ENCODE results near the gene PNMA5.
"Not testable (repeated sequence)": the region's sequence is repeated elsewhere in the genome, so short reads cannot be mapped to it uniquely, and the experiment has no call there.

The PNMA5 gene

DNA sequence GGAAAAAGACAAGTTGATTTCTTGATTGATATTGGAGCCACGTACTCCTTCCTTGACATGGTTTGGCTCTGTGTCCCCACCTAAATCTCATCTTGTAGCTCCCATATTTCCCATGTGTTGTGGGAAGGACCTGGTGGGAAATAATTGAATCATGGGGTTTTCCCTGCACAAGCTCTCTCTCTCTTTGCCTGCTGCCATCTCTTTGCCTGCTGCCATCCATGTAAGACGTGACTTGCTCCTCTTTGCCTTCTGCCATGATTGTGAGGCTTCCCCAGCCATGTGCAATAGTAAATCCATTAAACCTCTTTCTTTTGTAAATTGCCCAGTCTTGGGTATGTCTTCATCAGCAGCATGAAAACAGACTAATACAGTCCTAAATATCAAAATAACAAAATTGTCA, 8.3 kb upstream of the PNMA5 start:
- 86 to 88% methylated on average over 1 of the region's 2 CpGs for WGBS, 2 experiments (ENCODE audit: insufficient coverage in 2 of 2)
- H3K4me3 ChIP-seq (ENCODE audit: extremely low read depth, insufficient read depth, low read length, poor library complexity, severe bottlenecking); H3K36me3 ChIP-seq (ENCODE audit: control insufficient read depth, insufficient read depth, low read length); H3K4me1 ChIP-seq (ENCODE audit: control insufficient read depth, insufficient read depth, low read length, poor library complexity, severe bottlenecking); H3K9me3 ChIP-seq (ENCODE audit: control insufficient read depth, low read length); H3K27ac ChIP-seq (ENCODE audit: low read depth, low read length, severe bottlenecking): not testable (repeated sequence)

DNA sequence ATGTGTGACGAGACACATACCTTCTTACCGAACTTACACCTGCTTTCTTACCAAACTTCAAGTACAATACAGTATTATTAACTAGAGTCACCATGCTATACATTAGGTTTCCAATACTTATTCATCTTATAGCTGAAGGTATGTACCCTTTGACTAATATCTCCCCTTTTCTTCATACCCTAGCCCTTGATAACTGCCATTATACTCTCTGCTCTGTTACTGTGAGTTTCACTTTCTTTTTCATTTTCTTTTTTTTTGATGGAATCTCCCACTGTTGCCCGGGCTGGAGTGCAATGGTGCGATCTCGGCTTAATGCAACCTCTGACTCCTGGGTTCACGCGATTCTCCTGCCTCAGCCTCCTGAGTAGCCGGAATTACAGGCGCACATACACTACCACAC, 3.4 kb upstream of the PNMA5 start:
- H3K36me3 ChIP-seq (ENCODE audit: control insufficient read depth, insufficient read depth, low read length): no peaks in the 10 kb centered on the region
- no peaks in the 10 kb centered on the region for H3K4me1 ChIP-seq (ENCODE audit: control insufficient read depth, insufficient read depth, low read length, poor library complexity, severe bottlenecking)
- no peak overlapping the region for H3K4me3 ChIP-seq (ENCODE audit: extremely low read depth, insufficient read depth, low read length, poor library complexity, severe bottlenecking)
- WGBS, 2 experiments (ENCODE audit: insufficient coverage in 2 of 2): 100% methylated on average over 1 to 3 of the region's 9 CpGs
- no peaks in the 10 kb centered on the region for H3K9me3 ChIP-seq (ENCODE audit: control insufficient read depth, low read length)
- H3K27ac ChIP-seq (ENCODE audit: low read depth, low read length, severe bottlenecking): no peak overlapping the region

DNA sequence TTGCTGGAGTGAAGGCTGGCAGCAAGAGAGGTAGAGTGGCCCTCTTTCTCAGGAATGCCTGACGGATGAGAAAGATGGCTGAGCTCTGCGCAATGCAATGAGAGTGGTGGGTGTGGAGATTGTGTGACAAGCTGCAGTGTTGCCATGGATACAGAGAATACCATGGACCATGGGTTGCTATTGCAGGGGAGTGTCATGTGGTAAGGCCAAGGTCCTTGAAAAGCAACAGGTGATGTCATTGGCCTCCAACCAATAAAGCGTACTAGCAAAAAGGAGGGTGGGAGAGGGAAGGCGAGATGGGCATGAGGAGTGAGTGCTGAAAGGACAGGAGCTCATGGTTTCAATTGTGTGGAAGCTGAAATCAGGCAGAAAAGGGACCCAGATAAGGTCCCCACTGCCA, 1.8 kb downstream of the PNMA5 start:
- Histone ChIP-seq H3K4me1 (ENCODE audit: control insufficient read depth, insufficient read depth, low read length, poor library complexity, severe bottlenecking) (no peaks in the 10 kb centered on the region), H3K9me3 (ENCODE audit: control insufficient read depth, low read length) (no peaks in the 10 kb centered on the region), H3K36me3 (ENCODE audit: control insufficient read depth, insufficient read depth, low read length) (no peaks in the 10 kb centered on the region), H3K27ac (ENCODE audit: low read depth, low read length, severe bottlenecking) (no peak overlapping the region), H3K4me3 (ENCODE audit: extremely low read depth, insufficient read depth, low read length, poor library complexity, severe bottlenecking) (no peak overlapping the region)
- WGBS, 2 experiments (ENCODE audit: insufficient coverage in 2 of 2): 82 to 100% methylated on average over 2 to 3 of the region's 4 CpGs

DNA sequence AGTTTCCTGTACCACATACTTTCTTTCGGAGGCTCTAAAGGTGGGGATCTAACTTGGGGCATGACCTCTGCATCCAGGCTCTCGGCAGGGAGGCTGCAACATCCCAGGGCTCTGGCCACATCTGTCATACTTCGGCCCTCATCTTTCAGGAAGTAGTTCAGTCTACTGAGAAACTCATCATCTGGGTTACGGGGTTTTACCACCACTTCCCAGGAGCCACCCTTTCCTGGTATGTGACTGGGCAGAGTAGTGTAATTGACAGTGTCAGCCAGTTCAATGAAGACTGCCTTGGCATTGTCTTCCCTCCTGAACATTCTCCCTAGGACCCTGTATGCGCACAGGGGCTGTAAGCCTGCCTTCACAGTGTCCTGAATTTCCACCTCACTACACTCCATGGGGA, 2.8 kb downstream of the PNMA5 start:
- H3K4me1 ChIP-seq (ENCODE audit: control insufficient read depth, insufficient read depth, low read length, poor library complexity, severe bottlenecking): no peaks in the 10 kb centered on the region
- H3K4me3 ChIP-seq (ENCODE audit: extremely low read depth, insufficient read depth, low read length, poor library complexity, severe bottlenecking): no peak overlapping the region
- H3K36me3 ChIP-seq (ENCODE audit: control insufficient read depth, insufficient read depth, low read length): no peaks in the 10 kb centered on the region
- H3K27ac ChIP-seq (ENCODE audit: low read depth, low read length, severe bottlenecking): no peak overlapping the region
- 62 to 94% methylated on average over 2 of the region's 5 CpGs for WGBS, 2 experiments (ENCODE audit: insufficient coverage in 2 of 2)
- H3K9me3 ChIP-seq (ENCODE audit: control insufficient read depth, low read length): no peaks in the 10 kb centered on the region

DNA sequence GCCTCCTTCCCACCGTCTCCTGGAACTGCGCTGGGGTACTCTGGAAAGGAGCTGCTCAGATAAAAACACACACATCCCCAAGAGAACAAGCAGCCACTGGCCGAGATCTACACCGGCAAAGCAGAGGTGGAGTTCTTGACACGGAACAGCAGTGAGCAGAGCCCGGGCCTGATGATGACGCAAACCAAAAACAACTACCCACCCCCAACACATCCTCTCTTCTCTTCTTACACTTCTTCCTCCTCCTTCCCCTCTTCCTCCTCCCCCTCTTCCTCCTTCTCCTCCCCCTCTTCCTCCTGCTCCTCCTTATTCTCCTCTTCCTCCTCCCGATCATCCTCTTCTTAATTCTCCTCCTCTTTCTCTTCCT, 4.6 kb downstream of the PNMA5 start:
- Histone ChIP-seq H3K4me1 (ENCODE audit: control insufficient read depth, insufficient read depth, low read length, poor library complexity, severe bottlenecking) (no peaks in the 10 kb centered on the region), H3K4me3 (ENCODE audit: extremely low read depth, insufficient read depth, low read length, poor library complexity, severe bottlenecking) (no peak overlapping the region), H3K9me3 (ENCODE audit: control insufficient read depth, low read length) (no peaks in the 10 kb centered on the region), H3K36me3 (ENCODE audit: control insufficient read depth, insufficient read depth, low read length) (no peaks in the 10 kb centered on the region), H3K27ac (ENCODE audit: low read depth, low read length, severe bottlenecking) (no peak overlapping the region)
- 59 to 100% methylated on average over 1 to 2 of the region's 8 CpGs for WGBS, 2 experiments (ENCODE audit: insufficient coverage in 2 of 2)

DNA sequence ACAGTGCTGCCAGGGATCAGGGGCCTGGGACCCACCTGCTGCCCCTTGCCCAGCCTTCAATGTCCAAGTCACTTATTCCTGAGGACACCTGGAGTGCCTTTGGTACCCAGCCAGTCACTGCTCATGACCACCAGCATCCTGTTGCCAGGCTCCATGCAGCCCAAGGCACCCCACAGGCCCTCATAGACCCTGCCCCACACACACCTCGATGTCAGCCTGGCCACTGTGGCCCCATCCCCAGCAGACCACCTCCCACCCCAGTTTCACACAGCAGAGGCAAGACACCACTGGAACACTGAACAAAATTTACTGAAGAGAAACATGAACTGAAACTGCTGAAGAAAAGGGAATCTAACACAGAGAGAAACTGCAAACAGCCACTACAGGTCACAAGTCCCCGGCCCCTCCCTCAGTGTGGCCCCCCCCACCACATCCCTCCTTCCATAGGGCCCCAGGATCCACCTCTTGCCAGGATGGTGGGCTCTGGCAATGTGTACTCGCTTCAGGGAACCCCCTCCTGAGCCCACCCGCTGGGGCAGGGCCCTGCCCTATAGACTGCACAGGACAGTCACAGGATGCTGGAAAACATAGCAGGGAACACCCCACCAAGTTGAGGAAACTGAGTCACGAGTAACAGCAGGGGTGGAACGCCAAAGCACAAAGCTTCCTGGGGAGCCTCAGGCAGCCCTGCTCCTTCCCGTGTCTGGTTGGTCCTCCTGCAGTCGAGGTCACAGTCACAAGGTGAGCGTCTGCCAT, 5.2 kb downstream of the PNMA5 start:
- Histone ChIP-seq H3K9me3 (ENCODE audit: control insufficient read depth, low read length) (no peaks in the 10 kb centered on the region), H3K36me3 (ENCODE audit: control insufficient read depth, insufficient read depth, low read length) (no peaks in the 10 kb centered on the region), H3K4me3 (ENCODE audit: extremely low read depth, insufficient read depth, low read length, poor library complexity, severe bottlenecking) (no peak overlapping the region), H3K27ac (ENCODE audit: low read depth, low read length, severe bottlenecking) (no peak overlapping the region), H3K4me1 (ENCODE audit: control insufficient read depth, insufficient read depth, low read length, poor library complexity, severe bottlenecking) (no peaks in the 10 kb centered on the region)
- 60 to 83% methylated on average over 3 of the region's 9 CpGs for WGBS, 2 experiments (ENCODE audit: insufficient coverage in 2 of 2)

DNA sequence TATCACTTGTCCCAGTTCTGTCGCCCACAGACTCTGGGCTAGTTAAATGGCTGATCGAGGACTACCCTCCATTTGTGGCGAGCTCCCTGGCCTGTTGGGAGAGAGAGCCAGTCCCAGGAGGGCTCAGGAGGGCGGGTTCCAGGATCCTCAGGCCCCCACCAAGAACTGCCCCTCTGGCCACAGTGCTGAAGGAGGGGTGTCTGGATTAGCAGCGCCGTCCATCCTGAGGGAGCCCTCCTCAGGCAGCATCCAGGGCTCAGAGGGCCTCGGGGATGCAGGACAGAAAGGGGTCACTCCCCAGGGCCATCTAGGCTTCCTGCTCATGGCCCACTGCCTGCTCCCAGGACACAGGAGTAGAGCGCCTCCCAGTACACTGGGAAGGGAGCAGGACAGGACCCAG, 6.1 kb downstream of the PNMA5 start:
- Histone ChIP-seq H3K4me3 (ENCODE audit: extremely low read depth, insufficient read depth, low read length, poor library complexity, severe bottlenecking) (no peak overlapping the region), H3K4me1 (ENCODE audit: control insufficient read depth, insufficient read depth, low read length, poor library complexity, severe bottlenecking) (no peaks in the 10 kb centered on the region), H3K27ac (ENCODE audit: low read depth, low read length, severe bottlenecking) (no peak overlapping the region), H3K9me3 (ENCODE audit: control insufficient read depth, low read length) (no peaks in the 10 kb centered on the region), H3K36me3 (ENCODE audit: control insufficient read depth, insufficient read depth, low read length) (no peaks in the 10 kb centered on the region)
- 93% methylated on average over 3 of the region's 8 CpGs; no CpG with 5 or more reads in 1 of the 2 experiments for WGBS, 2 experiments (ENCODE audit: insufficient coverage in 2 of 2)

DNA sequence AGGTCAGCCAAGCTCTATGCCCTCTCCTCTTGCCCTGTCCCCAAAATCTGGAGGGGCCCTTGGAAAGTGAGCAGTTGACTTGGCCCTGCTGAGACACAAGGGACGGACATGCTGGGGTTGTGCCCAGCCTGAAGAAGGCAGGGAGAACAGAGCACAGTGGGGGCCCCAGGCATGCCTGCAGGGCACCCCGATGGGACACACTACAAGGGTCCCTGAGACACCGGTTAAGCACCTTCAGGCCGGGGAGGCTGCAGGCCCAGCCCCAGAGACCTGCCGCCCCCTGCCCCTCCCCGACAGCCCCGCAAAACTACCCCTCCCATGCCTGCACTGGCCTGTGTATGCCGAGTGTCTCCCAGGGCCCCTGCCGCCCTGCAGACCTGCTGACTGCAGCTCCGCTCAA, 6.8 kb downstream of the PNMA5 start:
- H3K4me1 ChIP-seq (ENCODE audit: control insufficient read depth, insufficient read depth, low read length, poor library complexity, severe bottlenecking); H3K9me3 ChIP-seq (ENCODE audit: control insufficient read depth, low read length); H3K27ac ChIP-seq (ENCODE audit: low read depth, low read length, severe bottlenecking); H3K4me3 ChIP-seq (ENCODE audit: extremely low read depth, insufficient read depth, low read length, poor library complexity, severe bottlenecking); H3K36me3 ChIP-seq (ENCODE audit: control insufficient read depth, insufficient read depth, low read length): not testable (repeated sequence)
- no CpG with 5 or more reads among the region's 10 CpGs for WGBS, 2 experiments (ENCODE audit: insufficient coverage in 2 of 2)

DNA sequence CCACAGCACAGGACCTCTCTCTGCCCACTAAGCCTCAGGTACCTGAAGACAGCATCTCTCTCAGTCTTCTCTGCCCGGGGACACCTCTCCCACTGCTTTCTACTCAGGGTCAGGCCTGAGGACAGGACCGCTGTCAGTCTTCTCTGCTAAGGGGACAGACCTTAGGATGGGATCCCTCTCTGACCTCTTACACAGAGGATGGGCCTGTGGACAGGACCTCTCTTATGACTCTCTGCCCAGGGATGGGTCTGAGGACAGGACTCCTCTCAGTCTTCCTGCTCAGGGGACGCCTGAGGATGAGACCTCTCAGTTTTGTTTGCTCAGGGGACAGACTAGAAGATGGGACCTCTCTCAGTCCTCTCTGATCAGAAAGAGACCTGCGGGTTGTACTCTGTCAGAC, 8.5 kb downstream of the PNMA5 start:
- not testable (repeated sequence) for H3K27ac ChIP-seq (ENCODE audit: low read depth, low read length, severe bottlenecking)
- no CpG with 5 or more reads among the region's 4 CpGs for WGBS, 2 experiments (ENCODE audit: insufficient coverage in 2 of 2)

DNA sequence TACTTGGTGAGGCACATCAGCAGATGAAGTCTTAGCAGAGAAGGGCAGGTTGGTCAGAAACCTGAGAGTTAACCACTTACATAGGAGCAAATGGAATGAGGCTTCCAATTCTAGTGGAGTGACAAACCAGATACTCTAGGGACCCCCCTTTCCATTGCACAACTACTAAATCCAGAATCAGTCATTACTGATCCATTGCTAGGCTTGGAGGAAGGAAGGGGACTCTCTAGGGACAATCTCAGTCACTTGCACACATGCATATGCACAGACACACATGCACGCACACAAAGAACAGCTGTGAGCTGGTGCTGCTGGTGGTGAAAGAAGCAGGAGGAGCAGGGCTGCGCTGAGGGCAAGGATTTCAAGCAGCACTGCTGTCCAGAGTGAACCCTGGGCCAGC, 25.7 kb downstream of the PNMA5 start:
- peaks cover 3% of the 10 kb centered on the region for H3K36me3 ChIP-seq (ENCODE audit: control insufficient read depth, insufficient read depth, low read length)
- H3K4me1 ChIP-seq (ENCODE audit: control insufficient read depth, insufficient read depth, low read length, poor library complexity, severe bottlenecking): no peaks in the 10 kb centered on the region
- WGBS, 2 experiments (ENCODE audit: insufficient coverage in 2 of 2): 89% methylated on average over 1 of the region's 2 CpGs; no CpG with 5 or more reads in 1 of the 2 experiments
- no peaks in the 10 kb centered on the region for H3K9me3 ChIP-seq (ENCODE audit: control insufficient read depth, low read length)
- no peak overlapping the region for H3K4me3 ChIP-seq (ENCODE audit: extremely low read depth, insufficient read depth, low read length, poor library complexity, severe bottlenecking)
- no peak overlapping the region for H3K27ac ChIP-seq (ENCODE audit: low read depth, low read length, severe bottlenecking)

More for the DNA sequence above, 8.5 kb downstream of the PNMA5 start:
- not testable (repeated sequence) for H3K4me3 ChIP-seq (ENCODE audit: extremely low read depth, insufficient read depth, low read length, poor library complexity, severe bottlenecking); H3K4me1 ChIP-seq (ENCODE audit: control insufficient read depth, insufficient read depth, low read length, poor library complexity, severe bottlenecking); H3K36me3 ChIP-seq (ENCODE audit: control insufficient read depth, insufficient read depth, low read length); H3K9me3 ChIP-seq (ENCODE audit: control insufficient read depth, low read length)

DNA sequence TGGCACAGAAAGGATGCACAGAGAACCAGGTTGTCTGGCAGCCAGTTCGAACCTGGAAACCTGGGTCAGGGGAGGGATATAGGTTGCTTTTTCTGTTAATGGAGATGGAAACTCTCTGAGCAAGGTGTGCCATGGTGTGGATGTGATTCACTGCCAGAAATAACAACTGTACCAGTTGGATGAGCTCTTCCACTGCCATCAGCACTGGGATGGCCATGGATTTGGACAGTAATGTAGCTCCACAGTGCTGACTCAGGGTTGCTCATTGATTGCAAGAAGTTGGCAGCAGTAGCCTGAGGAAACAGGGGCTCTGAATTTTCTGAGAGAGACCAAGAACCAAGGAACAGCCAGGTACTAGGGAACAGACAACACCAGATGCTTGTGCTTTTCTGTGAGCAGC, 33.8 kb downstream of the PNMA5 start:
- H3K27ac ChIP-seq (ENCODE audit: low read depth, low read length, severe bottlenecking): no peak overlapping the region
- no peaks in the 10 kb centered on the region for H3K36me3 ChIP-seq (ENCODE audit: control insufficient read depth, insufficient read depth, low read length)
- H3K9me3 ChIP-seq (ENCODE audit: control insufficient read depth, low read length): no peaks in the 10 kb centered on the region
- no peak overlapping the region for H3K4me3 ChIP-seq (ENCODE audit: extremely low read depth, insufficient read depth, low read length, poor library complexity, severe bottlenecking)
- H3K4me1 ChIP-seq (ENCODE audit: control insufficient read depth, insufficient read depth, low read length, poor library complexity, severe bottlenecking): no peaks in the 10 kb centered on the region
- 86 to 100% methylated on average over 1 of the region's 1 CpG for WGBS, 2 experiments (ENCODE audit: insufficient coverage in 2 of 2)

All from mesodermal cell (in vitro differentiated cells).